Right ventricle myocardium inferior (tissue), 1 donor: ENCODE data around the gene BTBD9. TPM values are rescaled to one million over a fixed set of nuclear protein-coding genes. Genes with fewer than 3 reads are reported as not detected.
A peak's percentile ranks its signal among the peaks of the same experiment; 100 is the strongest.

ENCODE experiments used
- ATAC-seq: fragments of 200-7000 bp; cut with Tn5 transposase; one replicate; pipeline ENCODE4 v1.9.1; 2020; ENCODE audit warnings: mild to moderate bottlenecking, moderate library complexity
- DNase-seq: peaks from one replicate; pipeline ENCODE4 v3.0.0; 2021; ENCODE audit errors: missing footprints
- intact Hi-C: fragments of 100-400 bp; cut with DNase I; formaldehyde crosslinking; loops from one replicate; pipeline ENCODE4 v1.11.0; 2022
- total RNA-seq: library from RNA; stranded (reverse); fragmentation: NEBNext Ultra II Directional; extraction: Animal tissue kit (Norgen Biotek cat#: 25700); gene quantifications from one replicate; pipeline ENCODE4 v1.2.1, GENCODE V29; 2021
- donor health status: DM: no; HTN: yes; CAD: no; lungs with severe emphysema.

BTBD9 gene
- total RNA-seq, 1 donor from 2014 or later = 16.8 TPM

- intact Hi-C loops = no loop called here
- DNase-seq = no peak
These were observed 466.9 kb downstream of the BTBD9 start for GRCh38 chr6:38172739-38173410.

GRCh38 chr6:38171997-38172738 is 467.6 kb downstream of the BTBD9 start:
- DNase-seq (peak; percentile 62), ATAC-seq (no peak)
- intact Hi-C loops = no loop called here

More at GRCh38 chr6:38172739-38173410, 466.9 kb downstream of the BTBD9 start:
- ATAC-seq = no peak

- ATAC-seq = no peak
- DNase-seq = no peak
- intact Hi-C loops = no loop called here
These were observed 468.9 kb downstream of the BTBD9 start for GRCh38 chr6:38170666-38171355.

GRCh38 chr6:38169977-38170526 is 469.7 kb downstream of the BTBD9 start:
- DNase-seq (peak; percentile 61), ATAC-seq (no peak)

GRCh38 chr6:38169221-38169976 is 470.3 kb downstream of the BTBD9 start:
- intact Hi-C loops = no loop called here
- ATAC-seq (peak; percentile 12), DNase-seq (peak; percentile 57)

More at GRCh38 chr6:38169977-38170526, 469.7 kb downstream of the BTBD9 start:
- intact Hi-C loops = no loop called here

- DNase-seq (peak; percentile 59), ATAC-seq (peak; percentile 18)
- intact Hi-C loops = no loop called here
These were observed 471.0 kb downstream of the BTBD9 start for GRCh38 chr6:38168699-38169098.

GRCh38 chr6:38168126-38168525 is 471.6 kb downstream of the BTBD9 start:
- DNase-seq (peak; percentile 42), ATAC-seq (no peak)
- intact Hi-C loops = no loop called here

GRCh38 chr6:38167598-38167997 is 472.1 kb downstream of the BTBD9 start:
- intact Hi-C loops = no loop called here
- ATAC-seq = no peak
- DNase-seq = peak; percentile 47

- no peak for ATAC-seq
- peak; percentile 27 for DNase-seq
- intact Hi-C loops = no loop called here
These were observed 473.1 kb downstream of the BTBD9 start for GRCh38 chr6:38166411-38167240.

- DNase-seq = no peak
- no peak for ATAC-seq
- intact Hi-C loops = no loop called here
These were observed 475.0 kb downstream of the BTBD9 start for GRCh38 chr6:38164671-38165108.

- ATAC-seq (no peak), DNase-seq (peak; percentile 18)
- intact Hi-C loops = no loop called here
These were observed 475.6 kb downstream of the BTBD9 start for GRCh38 chr6:38164131-38164481.

- no peak for ATAC-seq
- intact Hi-C loops = no loop called here
- peak; percentile 66 for DNase-seq
These were observed 476.3 kb downstream of the BTBD9 start for GRCh38 chr6:38163186-38164130.

GRCh38 chr6:38162493-38163185 is 477.1 kb downstream of the BTBD9 start:
- no peak for ATAC-seq
- peak; percentile 46 for DNase-seq
- intact Hi-C loops = no loop called here

- peak; percentile 32 for DNase-seq
- no peak for ATAC-seq
- intact Hi-C loops = no loop called here
These were observed 477.8 kb downstream of the BTBD9 start for GRCh38 chr6:38161754-38162492.

- intact Hi-C loops = no loop called here
- DNase-seq = peak; percentile 53
- no peak for ATAC-seq
These were observed 478.4 kb downstream of the BTBD9 start for GRCh38 chr6:38161331-38161730.

GRCh38 chr6:38160831-38161230 is 478.9 kb downstream of the BTBD9 start:
- DNase-seq (peak; percentile 53), ATAC-seq (no peak)
- intact Hi-C loops = no loop called here
